Liver (tissue), 9 donors: ENCODE measurements around the gene AIG1. TPM values are rescaled to one million over a fixed set of nuclear protein-coding genes. Genes with fewer than 3 reads are reported as not detected.

ENCODE experiments used
- DNase-seq: peaks from one replicate; pipeline ENCODE4 v3.0.0-alpha.2; 2017; ENCODE audit warnings: low spot score
- H3K27ac ChIP-seq, 2 donors: one replicate each; pipeline ENCODE4 v1.7.0; 2013; ENCODE audit warnings: inconsistent platforms in 2 of 2, low read length in 2 of 2, control low read depth in 1 of 2, low read depth in 1 of 2, mild to moderate bottlenecking in 1 of 2
- H3K27me3 ChIP-seq, 4 donors: one replicate each; pipeline versions ENCODE4 v1.6.1 to v1.7.0; 2013; ENCODE audit warnings: low read length in 3 of 4, inconsistent platforms in 1 of 4, mild to moderate bottlenecking in 1 of 4, moderate library complexity in 1 of 4; ENCODE audit not compliant: control insufficient read depth in 4 of 4, insufficient read depth in 4 of 4
- H3K36me3 ChIP-seq, 4 donors: one replicate each; pipeline versions ENCODE4 v1.6.1 to v1.7.0; 2013; ENCODE audit warnings: low read length in 3 of 4, mild to moderate bottlenecking in 3 of 4, low read depth in 1 of 4, moderate library complexity in 1 of 4; ENCODE audit not compliant: control insufficient read depth in 4 of 4, insufficient read depth in 3 of 4
- H3K4me1 ChIP-seq, 4 donors: one replicate each; pipeline versions ENCODE4 v1.6.1 to v1.7.0; 2013; ENCODE audit warnings: low read length in 3 of 4, mild to moderate bottlenecking in 3 of 4, moderate library complexity in 1 of 4; ENCODE audit not compliant: control insufficient read depth in 4 of 4, insufficient read depth in 4 of 4
- H3K4me3 ChIP-seq, 3 donors: one replicate each; pipeline versions ENCODE4 v1.6.1 to v1.7.0; 2013; ENCODE audit warnings: low read length in 3 of 3, control low read depth in 1 of 3, low read depth in 1 of 3, mild to moderate bottlenecking in 1 of 3
- H3K9ac ChIP-seq, 2 donors: one replicate each; pipeline ENCODE4 v1.7.0; 2013; ENCODE audit warnings: low read length in 2 of 2, mild to moderate bottlenecking in 2 of 2, moderate library complexity in 2 of 2, control low read depth in 1 of 2, low read depth in 1 of 2
- H3K9me3 ChIP-seq, 4 donors: one replicate each; pipeline versions ENCODE4 v1.6.1 to v1.7.0; 2013; ENCODE audit warnings: low read length in 3 of 4; ENCODE audit not compliant: control insufficient read depth in 4 of 4
- ATF3 ChIP-seq: IDR thresholded peaks from 2 replicates; pipeline ENCODE4 v1.6.1; 2016; ENCODE audit warnings: antibody characterized with exemption
- CTCF ChIP-seq: fragments of 150-350 bp; IDR thresholded peaks from 2 replicates; pipeline ENCODE4 v1.5.1; 2017; ENCODE audit warnings: improper control_type of control experiment, low read depth, low read length; ENCODE audit not compliant: missing input control
- EGR1 ChIP-seq, 2 donors: IDR thresholded peaks; 2 replicates each; pipeline ENCODE4 v1.6.1; 2016 to 2018; ENCODE audit warnings: antibody characterized with exemption in 2 of 2, low read depth in 2 of 2
- FOXA1 ChIP-seq: IDR thresholded peaks from 2 replicates; pipeline ENCODE4 v1.6.1; 2016; ENCODE audit warnings: antibody characterized with exemption
- GABPA ChIP-seq, 2 donors: IDR thresholded peaks in 1 of 2; conservative IDR thresholded peaks in 1 of 2; 2 replicates each; pipeline ENCODE4 v1.6.1; 2016; ENCODE audit warnings: antibody characterized with exemption in 2 of 2, mild to moderate bottlenecking in 1 of 2, moderate library complexity in 1 of 2
- HNF4A ChIP-seq, 2 donors: conservative IDR thresholded peaks; 2 replicates each; pipeline ENCODE4 v1.6.1; 2016; ENCODE audit warnings: antibody characterized with exemption in 2 of 2, mild to moderate bottlenecking in 2 of 2
- HNF4G ChIP-seq: IDR thresholded peaks from 2 replicates; pipeline ENCODE4 v1.6.1; 2016; ENCODE audit warnings: antibody characterized with exemption
- JUND ChIP-seq, 2 donors: IDR thresholded peaks; 2 replicates each; pipeline ENCODE4 v1.6.1; 2016; ENCODE audit warnings: antibody characterized with exemption in 2 of 2
- MAX ChIP-seq: IDR thresholded peaks from 2 replicates; pipeline ENCODE4 v1.6.1; 2016; ENCODE audit warnings: antibody characterized with exemption
- NR2F2 ChIP-seq: IDR thresholded peaks from 2 replicates; pipeline ENCODE4 v1.6.1; 2016; ENCODE audit warnings: antibody characterized with exemption
- REST ChIP-seq: IDR thresholded peaks from 2 replicates; pipeline ENCODE4 v1.6.1; 2016; ENCODE audit warnings: antibody characterized with exemption, mild to moderate bottlenecking
- SP1 ChIP-seq: IDR thresholded peaks from 2 replicates; pipeline ENCODE4 v1.6.1; 2018; ENCODE audit warnings: antibody characterized with exemption, mild to moderate bottlenecking
- TAF1 ChIP-seq: conservative IDR thresholded peaks from 2 replicates; pipeline ENCODE4 v1.6.1; 2016; ENCODE audit warnings: antibody characterized with exemption, mild to moderate bottlenecking
- YY1 ChIP-seq: IDR thresholded peaks from 2 replicates; pipeline ENCODE4 v1.6.1; 2016; ENCODE audit warnings: antibody characterized with exemption, mild to moderate bottlenecking
- ZBTB33 ChIP-seq: IDR thresholded peaks from 2 replicates; pipeline ENCODE4 v1.6.1; 2016; ENCODE audit warnings: antibody characterized with exemption
- WGBS: extraction: QIAGEN DNeasy Blood & Tissue Kit; methylation state at CpG from one replicate; pipeline ENCODE4 v1.1.7; 2013; 5-methylcytosine and 5-hydroxymethylcytosine counted together
- polyA plus RNA-seq, 2 donors: library from polyadenylated mRNA; stranded (reverse) in 1 of 2; unstranded in 1 of 2; fragments of 200-250 nt in 1 of 2; fragments of >200 nt in 1 of 2; fragmentation: Nextera tagmentation in 1 of 2; extraction: Ambion mirVana in 1 of 2; gene quantifications; one replicate each; pipeline versions ENCODE4 v1.2.1 to v1.2.3, GENCODE V29; 2013 to 2015
- total RNA-seq, 2 donors: library from RNA; depleted of rRNA; stranded (reverse); fragments of >200 nt; gene quantifications; one replicate each; pipeline ENCODE4 v1.2.3, GENCODE V29; 2014
- donor health status: healthy.
- donor health status: healthy.
- donor health status: healthy.
- donor health status: healthy.
- donor health status: healthy.

The AIG1 gene
- total and polyA plus RNA-seq, 4 donors, result 74.8 to 169 (median 121) TPM

- Histone ChIP-seq H3K4me1 (no peaks in the 10 kb centered on the region), H3K9ac (no peak overlapping the region), H3K36me3 (peaks cover 0 to 25% (median 13%) of the 10 kb centered on the region in 4 donors), H3K4me3 (no peak overlapping the region), H3K9me3 (no peaks in the 10 kb centered on the region), H3K27ac (no peak overlapping the region), H3K27me3 (no peaks in the 10 kb centered on the region)
- DNase-seq, result no peak
- WGBS, result 54% methylated on average over 1 of the region's 1 CpG
- TF ChIP-seq TAF1, result no peak
- TF ChIP-seq EGR1 (IDR thresholded peaks at IDR 0.05; ENCODE audit: low read depth in 2 of 2), result no peak
- TF ChIP-seq CTCF, result no peak
- no peak for TF ChIP-seq YY1
- TF ChIP-seq FOXA1, result no peak
- no peak for TF ChIP-seq MAX
- TF ChIP-seq SP1, result no peak
- TF ChIP-seq ZBTB33, result no peak
- no peak for TF ChIP-seq HNF4G
- no peak for TF ChIP-seq GABPA (IDR thresholded peaks at IDR 0.05 in 1 of 2, conservative IDR thresholded peaks at IDR 0.05 in 1 of 2)
- no peak for TF ChIP-seq NR2F2
- no peak for TF ChIP-seq ATF3
- TF ChIP-seq JUND (IDR thresholded peaks at IDR 0.05), result no peak
- no peak for TF ChIP-seq HNF4A (conservative IDR thresholded peaks at IDR 0.05)
- no peak for TF ChIP-seq REST
Observed at GRCh38 chr6:143294265-143294860, 233.7 kb downstream of the AIG1 start.

GRCh38 chr6:143295932-143296331 is 235.2 kb downstream of the AIG1 start:
- Histone ChIP-seq H3K4me1 (peaks cover 0 to 1% (median under 1%) of the 10 kb centered on the region in 4 donors), H3K9me3 (no peaks in the 10 kb centered on the region), H3K9ac (no peak overlapping the region), H3K27me3 (no peaks in the 10 kb centered on the region), H3K36me3 (peaks cover 0 to 22% (median 10%) of the 10 kb centered on the region in 4 donors), H3K4me3 (no peak overlapping the region), H3K27ac (no peak overlapping the region)
- 91% methylated on average over 3 of the region's 3 CpGs for WGBS
- TF ChIP-seq SP1 (no peak), ZBTB33 (no peak), HNF4A (conservative IDR thresholded peaks at IDR 0.05) (no peak), JUND (IDR thresholded peaks at IDR 0.05) (no peak), YY1 (no peak)
- DNase-seq, result no peak
